Endothelial cell of umbilical vein (primary cell): ENCODE results near the gene CCDC18.

ENCODE experiments used
- CTCF ChIP-seq, 2 donors: IDR thresholded peaks; 1 replicate in 1 of 2; 2 replicates in 1 of 2; pipeline ENCODE4 v1.5.1; 2011; ENCODE audit warnings: low read length in 2 of 2, mild to moderate bottlenecking in 2 of 2, moderate library complexity in 2 of 2, control low read depth in 1 of 2, inconsistent platforms in 1 of 2, low read depth in 1 of 2; ENCODE audit not compliant: insufficient read depth in 1 of 2; ENCODE audit errors: extremely low read depth in 1 of 2
- POLR2A ChIP-seq: IDR thresholded peaks from 2 replicates; pipeline ENCODE4 v1.6.1; 2012; ENCODE audit warnings: low read depth, mild to moderate bottlenecking, control low read depth, low read length

GRCh38 chr1:93159337-93159736, 21.2 kb upstream of the CCDC18 start:
- TF ChIP-seq CTCF (IDR thresholded peaks at IDR 0.05; ENCODE audit: extremely low read depth in 1 of 2, insufficient read depth in 1 of 2, low read depth in 1 of 2, low read length in 2 of 2) (no peak), POLR2A (no peak)
